Heart right ventricle (tissue), 16 donors: Measurements from ENCODE around the gene NEB. TPM values are rescaled to one million over a fixed set of nuclear protein-coding genes. Genes with fewer than 3 reads are reported as not detected.
A peak's percentile ranks its signal among the peaks of the same experiment; 100 is the strongest.

Experiments used
- ATAC-seq, 8 donors: fragments of 200-7000 bp; cut with Tn5 transposase; one replicate each; pipeline ENCODE4 v1.9.1; 2020; ENCODE audit warnings: mild to moderate bottlenecking in 8 of 8, moderate library complexity in 8 of 8, moderate number of reproducible peaks in 1 of 8
- DNase-seq, 2 donors: peaks; one replicate each; pipeline ENCODE4 v3.0.0-alpha.2; 2020
- H3K27ac ChIP-seq, 10 donors: fragments of 200-600 bp; sonication (generic) in 2 of 10; one replicate each; pipeline versions ENCODE4 v1.5.0 to v1.8.0; 2020 to 2022; ENCODE audit warnings: mild to moderate bottlenecking in 3 of 10
- H3K27me3 ChIP-seq, 7 donors: fragments of 200-600 bp; one replicate each; pipeline ENCODE4 v1.8.0; 2021 to 2022; ENCODE audit warnings: mild to moderate bottlenecking in 2 of 7
- H3K36me3 ChIP-seq, 9 donors: fragments of 200-600 bp; sonication (generic) in 1 of 9; one replicate each; pipeline versions ENCODE4 v1.5.0 to v1.8.0; 2020 to 2022; ENCODE audit warnings: mild to moderate bottlenecking in 2 of 9
- H3K4me1 ChIP-seq, 9 donors: fragments of 200-600 bp; sonication (generic) in 1 of 9; one replicate each; pipeline versions ENCODE4 v1.5.0 to v1.8.0; 2020 to 2022; ENCODE audit warnings: mild to moderate bottlenecking in 4 of 9
- H3K4me3 ChIP-seq, 10 donors: fragments of 200-600 bp; sonication (generic) in 2 of 10; one replicate each; pipeline versions ENCODE4 v1.5.0 to v1.8.0; 2020 to 2022; ENCODE audit warnings: mild to moderate bottlenecking in 7 of 10, moderate library complexity in 2 of 10
- H3K9me3 ChIP-seq, 11 donors: fragments of 200-600 bp in 10 of 11; sonication (generic) in 2 of 11; one replicate each; pipeline versions ENCODE4 v1.5.0 to v1.8.0; 2013 to 2022; ENCODE audit warnings: mild to moderate bottlenecking in 2 of 11, control low read depth in 1 of 11, moderate library complexity in 1 of 11
- WGBS, 2 donors: extraction: QIAGEN DNeasy Blood & Tissue Kit; methylation state at CpG; one replicate each; pipeline ENCODE4 v1.1.7; 2013; ENCODE audit warnings: inconsistent platforms in 1 of 2; 5-methylcytosine and 5-hydroxymethylcytosine counted together
- intact Hi-C, 10 donors: fragments of 100-400 bp; cut with DNase I; formaldehyde crosslinking; loops; one replicate each; pipeline versions ENCODE4 v1.11.1 to v1.14.2; 2022
- polyA plus RNA-seq, 2 donors: library from polyadenylated mRNA; stranded (reverse); fragments of 200-250 nt; gene quantifications; one replicate each; pipeline ENCODE4 v1.2.3, GENCODE V29; 2013
- total RNA-seq, 10 donors: library from RNA; stranded (reverse); fragmentation: NEBNext Ultra II Directional in 3 of 10; extraction: Animal tissue kit (Norgen Biotek cat#: 25700) in 3 of 10; gene quantifications; one replicate each; pipeline versions ENCODE4 v1.2.1 to v1.2.4, GENCODE V29; 2021 to 2023
- TF ChIP-seq, protein P1 (sequence below), 9 donors: fragments of 200-600 bp; sonication (generic) in 2 of 9; IDR thresholded peaks; one replicate each; pipeline versions ENCODE4 v1.5.0 to v1.8.0; 2021 to 2022; ENCODE audit warnings: antibody characterized with exemption in 9 of 9, mild to moderate bottlenecking in 5 of 9, moderate library complexity in 1 of 9
- donor health status: Arrhythmogenic right ventricular cardiomyopathy.
- donor health status: ischemic (EF 13 %, LVEDD 7.1; RV severe dilation, severe dysfunction).
- donor health status: healthy with polysubstance abuse.
- donor health status: DM: no; HTN: yes; CAD: no.
- donor health status: DM: no; HTN: no; CAD: no.
- donor health status: ischemic (EF 25% LVEDD 6.9; RV normal size, moderate dysfunction).
- donor health status: ischemic (EF 25% LVEDD 5.7; RV mildly dilated, moderate dysfunction).
- donor health status: healthy.
- donor health status: DM: yes; HTN: yes; CAD: no.
- donor health status: Ischemic cardiomyopathy.
- donor health status: ischemic (EF 35%, LVEDD 5.7; RV mildly dilated, moderate dysfunction).
- donor health status: nonischemic (EF 11% LVEDD 7.7; RV severe dilation, severe dysfunction).
- donor health status: DM: yes; HTN: yes; CAD: no.
- donor health status: PGD.
- donor health status: ischemic (EF 29% LVEDD 5.4; RV normal size, mild dysfunction).
- donor health status: nonischemic (EF 23%, LVEDD 6.1; RV moderate dilation, normal function).

The NEB gene
- total and polyA plus RNA-seq, 12 donors = 0.32 to 19.4 (median 3.8) TPM

DNA sequence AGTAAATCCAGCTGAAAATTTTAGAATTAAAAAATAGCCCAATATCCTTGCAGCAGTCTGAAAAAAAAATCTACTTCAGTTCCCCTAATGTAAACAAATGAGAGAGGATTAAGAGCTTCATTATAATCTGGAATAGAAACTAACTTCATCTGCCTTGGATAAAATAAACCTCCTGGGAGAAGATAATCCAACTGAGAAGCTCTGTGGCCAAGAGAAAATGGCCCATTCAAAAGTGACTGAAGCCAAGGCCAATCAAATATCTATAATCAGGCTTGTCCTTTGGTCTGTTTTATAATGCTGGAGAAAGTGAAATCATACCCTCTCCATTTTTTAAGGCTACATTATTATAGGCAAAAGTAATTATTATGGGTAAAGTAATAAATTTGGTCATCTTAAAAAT, 110.0 kb downstream of the NEB start:
- no peaks in the 10 kb centered on the region for H3K9me3 ChIP-seq
- ATAC-seq = no peak
- H3K4me3 ChIP-seq = no peak overlapping the region
- H3K27ac ChIP-seq = no peak overlapping the region
- peaks cover 0 to 8% (median 0%) of the 10 kb centered on the region in 9 donors for H3K4me1 ChIP-seq
- no peaks in the 10 kb centered on the region for H3K36me3 ChIP-seq
- no peaks in the 10 kb centered on the region for H3K27me3 ChIP-seq
- DNase-seq = no peak
- TF ChIP-seq, protein P1, sequence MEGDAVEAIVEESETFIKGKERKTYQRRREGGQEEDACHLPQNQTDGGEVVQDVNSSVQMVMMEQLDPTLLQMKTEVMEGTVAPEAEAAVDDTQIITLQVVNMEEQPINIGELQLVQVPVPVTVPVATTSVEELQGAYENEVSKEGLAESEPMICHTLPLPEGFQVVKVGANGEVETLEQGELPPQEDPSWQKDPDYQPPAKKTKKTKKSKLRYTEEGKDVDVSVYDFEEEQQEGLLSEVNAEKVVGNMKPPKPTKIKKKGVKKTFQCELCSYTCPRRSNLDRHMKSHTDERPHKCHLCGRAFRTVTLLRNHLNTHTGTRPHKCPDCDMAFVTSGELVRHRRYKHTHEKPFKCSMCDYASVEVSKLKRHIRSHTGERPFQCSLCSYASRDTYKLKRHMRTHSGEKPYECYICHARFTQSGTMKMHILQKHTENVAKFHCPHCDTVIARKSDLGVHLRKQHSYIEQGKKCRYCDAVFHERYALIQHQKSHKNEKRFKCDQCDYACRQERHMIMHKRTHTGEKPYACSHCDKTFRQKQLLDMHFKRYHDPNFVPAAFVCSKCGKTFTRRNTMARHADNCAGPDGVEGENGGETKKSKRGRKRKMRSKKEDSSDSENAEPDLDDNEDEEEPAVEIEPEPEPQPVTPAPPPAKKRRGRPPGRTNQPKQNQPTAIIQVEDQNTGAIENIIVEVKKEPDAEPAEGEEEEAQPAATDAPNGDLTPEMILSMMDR (IDR thresholded peaks at IDR 0.05) = no peak
- intact Hi-C loops = no loop called here

DNA sequence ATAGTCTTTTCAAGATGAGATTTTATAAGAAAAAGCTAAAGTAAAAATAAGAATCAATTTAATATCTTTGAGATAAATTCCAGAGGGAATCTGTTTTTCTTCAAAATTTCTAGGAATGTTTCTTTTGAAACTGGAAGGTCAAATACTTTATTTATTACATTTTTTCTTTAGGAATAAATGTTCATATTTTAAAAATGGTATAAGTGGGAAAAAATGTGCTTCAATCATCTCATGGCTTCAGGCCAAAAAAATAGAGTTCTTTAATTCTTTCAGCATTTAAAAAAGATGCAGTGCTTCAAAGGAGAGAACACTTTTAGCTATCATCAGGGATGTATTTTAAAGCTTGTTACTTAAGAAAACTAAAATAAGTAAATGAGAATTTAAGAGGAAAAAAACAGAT, 110.6 kb downstream of the NEB start:
- no peak overlapping the region for H3K27ac ChIP-seq
- ATAC-seq (no peak), DNase-seq (no peak)
- H3K27me3 ChIP-seq = no peaks in the 10 kb centered on the region
- peaks cover 0 to 11% (median 0%) of the 10 kb centered on the region in 9 donors for H3K4me1 ChIP-seq
- H3K4me3 ChIP-seq = no peak overlapping the region
- intact Hi-C loops = no loop called here
- no peaks in the 10 kb centered on the region for H3K36me3 ChIP-seq
- no peaks in the 10 kb centered on the region for H3K9me3 ChIP-seq
- TF ChIP-seq, protein P1 (IDR thresholded peaks at IDR 0.05) = no peak

DNA sequence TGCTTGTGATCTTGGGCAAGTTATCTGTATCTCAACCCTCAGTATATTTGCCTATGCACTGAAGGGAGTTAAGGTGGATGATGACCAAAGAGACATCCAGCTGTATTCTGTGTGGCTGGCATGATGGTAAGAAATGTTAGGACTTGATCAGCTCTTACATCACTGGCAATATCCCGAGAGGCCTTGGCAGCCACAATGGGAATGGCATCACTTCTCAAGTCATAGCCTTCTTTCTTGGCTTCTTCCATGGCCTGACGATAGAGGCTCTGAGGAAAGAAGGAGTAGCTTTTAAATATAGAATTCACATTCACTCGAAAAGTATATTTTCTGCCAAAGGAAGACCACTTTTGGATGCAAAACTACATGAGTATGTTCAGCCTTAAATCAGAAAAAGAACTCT, 113.5 kb downstream of the NEB start:
- Histone ChIP-seq H3K36me3 (no peaks in the 10 kb centered on the region), H3K4me3 (no peak overlapping the region), H3K4me1 (peaks cover 0 to 11% (median 0%) of the 10 kb centered on the region in 9 donors), H3K9me3 (no peaks in the 10 kb centered on the region), H3K27ac (no peak overlapping the region), H3K27me3 (no peaks in the 10 kb centered on the region)
- TF ChIP-seq, protein P1 (IDR thresholded peaks at IDR 0.05) = no peak
- ATAC-seq (no peak), DNase-seq (no peak)
- 86 to 89% methylated on average over 3 of the region's 3 CpGs for WGBS, 2 donors
- intact Hi-C loops = no loop called here

DNA sequence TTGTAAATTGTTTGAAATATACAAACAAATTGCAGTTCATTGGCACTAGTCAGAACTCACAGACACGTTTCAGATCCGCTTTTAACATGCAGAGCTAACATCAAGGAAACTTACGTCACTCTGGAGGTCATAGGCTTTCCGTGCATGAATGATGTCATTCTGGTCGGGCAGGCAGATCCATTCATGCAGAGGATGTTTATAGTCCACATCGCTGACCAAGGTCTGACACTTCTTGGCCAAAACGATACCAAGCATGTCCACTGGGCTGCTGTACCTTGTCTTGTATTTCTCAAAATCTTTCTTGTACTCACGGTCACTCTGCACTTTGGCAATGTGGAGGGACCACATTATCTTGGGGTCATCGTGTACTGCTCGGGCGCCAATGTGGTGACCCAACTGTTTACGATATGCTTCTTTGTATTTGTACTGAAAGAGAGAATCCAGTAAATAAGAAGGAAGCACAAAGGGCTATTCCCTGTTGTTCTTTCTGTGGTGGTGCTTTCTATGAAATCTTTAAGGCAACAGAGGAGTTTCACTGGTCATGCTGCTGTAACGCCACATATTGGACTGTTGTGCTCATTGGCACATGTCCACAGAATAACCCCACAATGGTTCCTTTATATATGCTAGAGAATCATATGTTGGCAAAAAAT, 114.8 kb downstream of the NEB start:
- WGBS, 2 donors = 65 to 71% methylated on average over 13 of the region's 13 CpGs
- Histone ChIP-seq H3K4me1 (peaks cover 0 to 11% (median 0%) of the 10 kb centered on the region in 9 donors), H3K4me3 (no peak overlapping the region), H3K36me3 (no peaks in the 10 kb centered on the region), H3K27me3 (no peaks in the 10 kb centered on the region), H3K27ac (no peak overlapping the region), H3K9me3 (no peaks in the 10 kb centered on the region)
- peak in 2 of 8 donors; percentile 27 to 73 for ATAC-seq
- TF ChIP-seq, protein P1 (IDR thresholded peaks at IDR 0.05) = no peak
- DNase-seq = no peak
- intact Hi-C loops = loop anchor here in 6 of 10 donors (5.0 to 10.0 kb wide), 3 partner anchors 385 to 408 kb away; no protein-coding TSS in a partner anchor
